PC-3 (cell line): ENCODE data around the gene LSG1. TPM values are rescaled to one million over a fixed set of nuclear protein-coding genes. Genes with fewer than 3 reads are reported as not detected.

Experiments
- ATAC-seq: fragments of 200-7000 bp; cut with Tn5 transposase; 2 replicates; pipeline ENCODE4 v1.9.1; 2020; ENCODE audit warnings: mild to moderate bottlenecking, moderate library complexity
- BruUV-seq: library from RNA; stranded (reverse); fragments of 400-500 nt; replicated peaks from 2 replicates; lab custom pipeline; 2021; lab: Mats Ljungman, UMichigan
- CTCF ChIA-PET: fragments of 300-600 bp; sonication (Branson Sonifier 250); formaldehyde crosslinking; loops from one replicate; lab custom pipeline; 2022; ENCODE audit warnings: antibody characterized with exemption; lab: Charles Lee
- POLR2A ChIA-PET: fragments of 300-600 bp; sonication (Branson Sonifier 250); formaldehyde crosslinking; loops from one replicate; lab custom pipeline; 2022; ENCODE audit warnings: antibody characterized with exemption; ENCODE audit not compliant: unreplicated experiment; lab: Charles Lee
- DNase-seq: peaks from one replicate; pipeline ENCODE4 v3.0.0-alpha.2; 2015
- H2AFZ ChIP-seq: fragments of 300-600 bp; sonication (generic); 2 replicates; pipeline ENCODE4 v1.6.0; 2016; ENCODE audit warnings: antibody characterized with exemption, low read length
- H3F3A ChIP-seq: fragments of 300-600 bp; sonication (generic); one replicate; pipeline ENCODE4 v1.6.0; 2017; ENCODE audit warnings: antibody characterized with exemption, low read length, control low read depth, mild to moderate bottlenecking; ENCODE audit not compliant: unreplicated experiment
- H3K27ac ChIP-seq: fragments of 300-600 bp; sonication (generic); 2 replicates; pipeline ENCODE4 v1.5.1; 2016; ENCODE audit warnings: mild to moderate bottlenecking, low read length
- H3K27me3 ChIP-seq: fragments of 300-600 bp; sonication (generic); 2 replicates; pipeline ENCODE4 v1.6.1; 2016; ENCODE audit warnings: low read length, mixed read lengths
- H3K36me3 ChIP-seq: fragments of 300-600 bp; sonication (generic); 2 replicates; pipeline ENCODE4 v1.6.1; 2016; ENCODE audit warnings: low read depth, mixed run types, low read length, mixed read lengths
- H3K4me1 ChIP-seq: fragments of 300-600 bp; sonication (generic); 2 replicates; pipeline ENCODE4 v1.5.1; 2016; ENCODE audit warnings: low read length; ENCODE audit not compliant: insufficient read depth
- H3K4me2 ChIP-seq: fragments of 300-600 bp; sonication (generic); 2 replicates; pipeline ENCODE4 v1.6.0; 2016; ENCODE audit warnings: low read length
- H3K4me3 ChIP-seq: fragments of 300-600 bp; sonication (generic); 2 replicates; pipeline ENCODE4 v1.5.1; 2016; ENCODE audit warnings: mild to moderate bottlenecking, low read length, mixed read lengths
- H3K79me2 ChIP-seq: fragments of 300-600 bp; sonication (generic); 2 replicates; pipeline ENCODE4 v1.6.1; 2017; ENCODE audit warnings: low read length, mixed read lengths
- H3K9ac ChIP-seq: fragments of 300-600 bp; sonication (generic); 2 replicates; pipeline ENCODE4 v1.6.0; 2016; ENCODE audit warnings: mild to moderate bottlenecking, low read length
- H3K9me2 ChIP-seq: fragments of 300-600 bp; sonication (generic); replicated peaks from 2 replicates; pipeline ENCODE4 v1.6.1; 2016; ENCODE audit warnings: mixed run types, low read length, mixed read lengths
- H3K9me3 ChIP-seq: fragments of 300-600 bp; sonication (generic); 2 replicates; pipeline ENCODE4 v1.6.1; 2016; ENCODE audit warnings: low read length, mixed read lengths
- H4K20me1 ChIP-seq: fragments of 300-600 bp; sonication (generic); 2 replicates; pipeline ENCODE4 v1.6.1; 2016; ENCODE audit warnings: low read length, mixed read lengths
- CTCF ChIP-seq: fragments of 300-600 bp; sonication (generic); conservative IDR thresholded peaks from 2 replicates; pipeline ENCODE4 v1.5.1; 2017; ENCODE audit warnings: antibody characterized with exemption, low read depth, mild to moderate bottlenecking, low read length
- EZH2 ChIP-seq: fragments of 300-600 bp; sonication (generic); IDR thresholded peaks from one replicate; pipeline ENCODE4 v1.6.1; 2017; ENCODE audit warnings: antibody characterized with exemption, mild to moderate bottlenecking, low read length; ENCODE audit not compliant: unreplicated experiment
- EZH2phosphoT487 ChIP-seq: fragments of 300-600 bp; sonication (generic); IDR thresholded peaks from 2 replicates; pipeline ENCODE4 v1.6.1; 2018; ENCODE audit warnings: mild to moderate bottlenecking, antibody characterized with exemption, low read length, borderline replicate concordance
- intact Hi-C: fragments of 100-400 bp; cut with micrococcal nuclease; formaldehyde crosslinking; loops from 2 replicates; pipeline ENCODE4 v1.9.0; 2023
- total RNA-seq: library from RNA; depleted of rRNA; stranded (reverse); fragments of >200 nt; gene quantifications from 2 replicates; pipeline ENCODE4 v1.2.3, GENCODE V29; 2014

LSG1 gene
- total RNA-seq, 1 experiment from 2014 or later: 83.8 TPM

DNA sequence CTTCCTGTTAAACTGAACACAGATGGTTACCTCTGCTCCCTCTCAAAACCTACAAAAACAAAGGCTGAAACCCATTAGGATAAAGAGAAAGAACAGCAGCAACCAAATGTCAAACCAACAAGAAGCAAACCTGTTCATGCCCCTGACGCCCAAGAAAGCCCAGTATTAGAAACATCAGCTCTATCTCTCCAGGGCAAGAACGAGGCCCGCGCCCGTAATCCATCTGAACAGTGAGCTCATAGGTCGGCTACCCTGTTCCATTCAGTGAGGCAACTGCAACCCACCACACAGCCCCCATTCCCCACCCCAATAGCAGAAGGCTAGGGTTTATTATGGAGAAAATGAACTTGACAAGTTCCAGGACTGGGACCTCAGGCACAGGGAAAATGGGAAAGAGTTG, 10.0 kb downstream of the LSG1 start:
- H3K9me3 ChIP-seq: no peaks in the 10 kb centered on the region
- H3K9me2 ChIP-seq: no peaks in the 10 kb centered on the region
- DNase-seq: no peak
- no peak overlapping the region for H3K4me2 ChIP-seq
- no peak for TF ChIP-seq CTCF
- no TSS peak for BruUV-seq
- H3F3A ChIP-seq: no peaks in the 10 kb centered on the region
- no peak overlapping the region for H3K27ac ChIP-seq
- intact Hi-C loops: no loop called here
- H4K20me1 ChIP-seq: no peaks in the 10 kb centered on the region
- H3K36me3 ChIP-seq: peaks cover 73% of the 10 kb centered on the region
- POLR2A ChIA-PET: no interaction called here
- no peak overlapping the region for H3K4me3 ChIP-seq
- 0 out of 2 replicates have a peak, but pooled peaks cover 9% of the 10 kb centered on the region for H3K79me2 ChIP-seq
- no peak overlapping the region for H2AFZ ChIP-seq
- H3K27me3 ChIP-seq: no peaks in the 10 kb centered on the region
- H3K4me1 ChIP-seq: no peaks in the 10 kb centered on the region
- CTCF ChIA-PET: no interaction called here
- ATAC-seq: no peak
- no peak overlapping the region for H3K9ac ChIP-seq

GRCh38 chr3:194661374-194661773, 10.6 kb downstream of the LSG1 start:
- CTCF ChIA-PET: no interaction called here
- Histone ChIP-seq H3K79me2 (0 out of 2 replicates have a peak, but pooled peaks cover 9% of the 10 kb centered on the region), H3K9me3 (no peaks in the 10 kb centered on the region), H3K4me2 (no peak overlapping the region), H2AFZ (no peak overlapping the region), H3K4me3 (no peak overlapping the region), H3F3A (no peaks in the 10 kb centered on the region), H3K27me3 (no peaks in the 10 kb centered on the region), H3K27ac (no peak overlapping the region), H3K4me1 (no peaks in the 10 kb centered on the region), H3K36me3 (peaks cover 70% of the 10 kb centered on the region), H3K9ac (no peak overlapping the region), H4K20me1 (no peaks in the 10 kb centered on the region), H3K9me2 (no peaks in the 10 kb centered on the region)
- BruUV-seq: no TSS peak
- intact Hi-C loops: no loop called here
- TF ChIP-seq CTCF: no peak
- no peak for TF ChIP-seq EZH2phosphoT487
- no peak for TF ChIP-seq EZH2
- ATAC-seq: no peak
- POLR2A ChIA-PET: interaction anchor here (0.6 kb wide), 1 partner anchor 19 kb away, joined by 3 read pairs; no protein-coding TSS in a partner anchor
- no peak for DNase-seq

GRCh38 chr3:194659778-194660177, 12.2 kb downstream of the LSG1 start:
- intact Hi-C loops: no loop called here
- H3K4me3 ChIP-seq: no peak overlapping the region
- H4K20me1 ChIP-seq: no peaks in the 10 kb centered on the region
- DNase-seq (no peak), ATAC-seq (no peak)
- no peaks in the 10 kb centered on the region for H3K9me3 ChIP-seq
- H3F3A ChIP-seq: no peaks in the 10 kb centered on the region
- peaks cover 14% of the 10 kb centered on the region; the same call in 1 of the 2 replicates for H3K79me2 ChIP-seq
- H3K9ac ChIP-seq: no peak overlapping the region
- CTCF ChIA-PET: no interaction called here
- peaks cover 60% of the 10 kb centered on the region for H3K36me3 ChIP-seq
- H3K4me2 ChIP-seq: no peak overlapping the region
- H3K4me1 ChIP-seq: no peaks in the 10 kb centered on the region
- TF ChIP-seq EZH2phosphoT487: no peak
- no peak for TF ChIP-seq EZH2
- TF ChIP-seq CTCF: no peak
- H2AFZ ChIP-seq: no peak overlapping the region
- no TSS peak for BruUV-seq
- no peak overlapping the region for H3K27ac ChIP-seq
- POLR2A ChIA-PET: no interaction called here
- H3K27me3 ChIP-seq: no peaks in the 10 kb centered on the region
- H3K9me2 ChIP-seq: no peaks in the 10 kb centered on the region
